Activated CD4-positive, CD25-positive, alpha-beta regulatory T cell treated with anti-CD3 and anti-CD28 coated beads, Interleukin-2, amount 50 U/mL, for 16 hours (primary cell): ENCODE data around the gene FHAD1.

Source experiments
- DNase-seq: peaks from one replicate; pipeline ENCODE4 v3.0.0-alpha.2; 2020; ENCODE audit warnings: low read depth, low spot score

Gene FHAD1

DNA sequence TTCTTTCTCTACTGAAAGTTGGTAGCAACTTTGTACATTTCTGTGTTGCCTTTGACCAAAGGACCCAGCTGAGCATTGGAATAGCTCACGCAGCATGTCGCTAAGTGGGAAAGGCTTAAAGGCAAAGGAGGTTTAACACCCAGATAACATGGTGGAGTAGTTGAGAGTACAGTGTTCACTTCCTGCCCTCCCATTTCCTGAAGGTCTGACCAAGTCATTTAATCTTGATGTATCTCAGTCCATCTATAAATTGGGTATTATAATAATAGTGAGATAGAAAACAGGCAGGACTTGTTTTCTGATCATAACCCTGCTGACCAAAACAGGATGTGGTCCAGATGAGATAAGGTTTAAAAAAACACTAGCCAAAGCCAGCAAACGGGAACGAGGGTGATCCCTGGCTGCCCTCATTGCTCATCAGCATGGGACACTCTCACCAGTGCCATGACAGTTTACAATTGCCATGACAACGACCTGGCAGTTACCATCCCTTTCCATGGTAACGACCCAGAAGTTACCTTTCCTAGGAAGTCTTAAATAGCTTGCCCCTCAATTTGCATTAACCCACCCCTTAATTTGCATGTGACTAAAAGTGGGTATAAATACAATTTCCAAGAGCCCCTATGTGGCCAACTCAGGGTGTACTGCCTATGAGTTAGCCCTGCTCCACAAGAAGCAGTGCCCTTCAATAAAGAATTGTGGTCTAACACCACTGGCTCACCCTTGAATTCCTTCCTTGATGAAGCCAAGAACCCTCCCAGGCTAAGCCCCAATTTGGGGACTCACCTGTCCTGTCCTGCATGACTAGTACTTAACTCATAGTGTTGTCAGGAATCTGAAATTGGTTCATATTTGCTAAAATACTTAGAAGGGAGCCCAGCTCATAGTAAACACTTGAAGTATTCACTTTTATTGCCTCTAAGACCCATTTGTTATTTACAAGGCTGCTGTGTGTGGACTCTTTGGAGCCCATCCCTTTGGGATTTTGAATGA is 28.4 kb upstream of the FHAD1 start:
- no peak for DNase-seq

DNA sequence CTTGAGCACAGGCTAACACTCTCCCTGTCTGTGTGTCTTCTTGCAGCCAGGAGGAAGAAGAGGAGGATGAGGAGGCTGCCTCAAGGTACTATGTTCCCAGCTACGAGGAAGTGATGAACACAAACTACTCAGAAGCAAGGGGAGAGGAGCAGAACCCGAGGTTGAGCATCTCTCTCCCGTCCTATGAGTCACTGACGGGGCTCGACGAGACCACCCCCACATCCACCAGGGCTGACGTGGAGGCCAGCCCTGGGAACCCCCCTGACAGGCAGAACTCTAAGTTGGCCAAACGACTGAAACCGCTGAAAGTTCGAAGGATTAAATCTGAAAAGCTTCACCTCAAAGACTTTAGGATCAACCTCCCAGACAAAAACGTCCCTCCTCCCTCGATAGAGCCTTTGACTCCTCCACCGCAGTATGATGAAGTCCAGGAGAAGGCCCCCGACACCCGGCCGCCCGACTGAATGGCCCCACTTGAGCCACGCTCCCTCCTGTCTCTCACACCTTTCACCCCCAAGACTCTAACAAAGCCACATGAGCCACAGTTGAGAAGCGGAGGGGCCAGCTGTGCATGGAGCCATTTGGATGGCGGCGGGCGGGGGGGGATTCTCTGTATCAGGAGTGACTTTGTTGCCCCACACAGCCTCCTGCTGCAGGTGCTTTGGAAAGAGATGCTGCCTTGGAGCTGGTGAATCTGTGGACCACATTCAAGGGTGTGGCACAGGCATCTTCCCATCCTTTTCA is 27.6 kb upstream of the FHAD1 start:
- no peak for DNase-seq

DNA sequence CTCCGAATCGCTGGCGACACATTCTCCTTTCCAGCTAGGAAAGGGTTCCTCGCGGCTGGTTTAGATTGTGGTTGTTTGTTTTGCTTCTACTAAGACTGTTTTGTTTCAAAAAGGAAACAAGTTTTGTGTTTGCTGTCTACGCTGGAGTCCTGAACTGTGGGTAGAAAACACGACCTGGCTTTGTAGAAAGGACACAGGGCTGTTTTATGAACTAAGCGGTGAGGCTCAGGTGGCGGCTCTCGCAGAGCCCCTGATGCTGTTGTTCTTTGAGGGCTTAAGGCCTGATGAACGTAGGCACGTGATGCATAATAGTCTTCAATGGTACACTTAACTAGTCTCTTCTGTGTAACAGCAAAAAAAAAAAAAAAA is 27.0 kb upstream of the FHAD1 start:
- DNase-seq: no peak

DNA sequence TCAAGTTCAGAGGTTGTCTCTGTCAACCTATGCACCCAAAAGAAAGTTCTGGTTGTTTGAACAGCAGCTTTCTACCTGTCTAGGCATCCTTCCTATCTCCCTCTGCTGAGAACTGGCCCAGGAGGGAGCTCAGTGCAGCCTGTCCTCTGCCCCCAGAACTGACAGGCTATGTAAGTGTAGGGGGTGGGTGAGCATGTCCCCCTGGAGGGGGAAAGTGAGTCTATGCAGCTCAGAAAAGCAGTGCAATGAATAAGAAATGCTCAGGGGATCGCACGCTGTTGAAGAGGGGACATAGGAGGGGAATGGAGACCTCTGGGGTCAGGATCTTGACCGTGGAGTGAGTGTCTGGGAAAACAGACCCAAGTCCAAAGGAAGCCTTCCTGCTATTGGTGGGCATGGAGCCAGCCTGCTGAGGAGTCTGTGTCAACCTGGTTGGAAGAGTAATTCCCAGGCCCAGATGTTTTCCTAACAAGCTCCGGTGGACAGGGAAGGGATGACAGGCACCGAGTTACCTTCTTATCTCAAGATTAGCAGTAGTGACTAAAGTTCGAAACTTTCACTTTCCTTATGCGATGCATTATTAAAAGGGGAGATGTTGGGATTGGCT is 26.1 kb upstream of the FHAD1 start:
- no peak for DNase-seq

DNA sequence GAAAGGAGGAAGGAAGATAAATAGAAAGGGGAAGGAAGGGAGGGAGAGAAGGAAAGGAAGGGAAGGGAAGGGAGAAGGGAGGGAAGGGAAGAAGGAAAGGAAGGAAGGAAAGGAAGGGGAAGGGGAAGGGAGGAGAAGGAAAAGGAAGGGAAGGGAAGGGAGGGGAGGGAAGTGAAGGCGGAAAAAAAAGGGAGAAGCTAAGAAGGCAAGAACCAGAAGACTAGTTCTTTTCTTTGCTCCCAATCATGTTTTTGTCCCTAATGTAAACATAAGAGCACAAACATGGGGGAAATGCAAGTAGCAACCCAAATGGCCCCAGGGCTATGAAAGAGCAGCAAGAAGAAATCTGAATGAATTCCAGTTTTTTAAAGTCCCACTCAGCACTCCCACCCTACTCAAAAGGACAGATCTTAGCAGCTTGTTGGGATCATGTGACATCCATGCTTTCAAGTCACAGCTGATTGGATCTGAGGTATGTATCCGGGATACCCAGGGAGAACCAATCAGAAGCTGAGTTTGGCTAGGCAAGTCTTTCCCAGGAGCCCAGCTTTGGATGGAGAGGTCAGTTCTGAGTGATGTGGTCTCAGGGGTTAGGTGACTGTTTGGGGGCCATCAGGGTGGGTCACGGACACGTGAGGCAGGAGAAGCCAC is 24.2 kb upstream of the FHAD1 start:
- DNase-seq: no peak

DNA sequence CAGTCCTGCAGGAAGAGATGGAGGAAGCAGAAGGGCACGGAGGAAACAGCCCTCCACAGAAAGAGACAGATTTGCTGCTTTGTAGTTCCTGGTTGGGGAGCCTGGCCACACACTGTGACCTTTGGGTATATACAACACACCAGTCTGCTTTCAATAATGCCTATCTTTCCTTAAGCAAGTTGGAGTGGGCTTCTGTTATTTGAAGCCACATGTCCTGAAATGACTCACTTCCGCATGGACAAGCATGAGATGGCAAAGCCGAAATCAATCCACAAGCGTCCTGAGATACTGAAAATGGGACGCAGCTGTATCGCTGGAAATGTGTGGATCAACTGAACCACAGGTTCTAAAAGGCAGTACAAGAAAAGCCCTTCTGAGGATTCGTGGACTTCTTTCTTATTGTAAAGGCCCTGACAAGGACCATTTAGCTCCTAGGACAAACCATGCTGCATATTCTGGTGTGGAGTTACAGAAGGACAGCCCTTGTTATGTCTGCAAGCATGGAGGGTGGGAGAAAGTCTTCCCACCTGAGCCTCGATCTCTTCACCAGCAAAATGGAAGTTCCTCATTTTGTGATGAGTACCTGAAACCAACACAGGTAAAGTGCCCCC is 22.7 kb upstream of the FHAD1 start:
- DNase-seq: no peak

DNA sequence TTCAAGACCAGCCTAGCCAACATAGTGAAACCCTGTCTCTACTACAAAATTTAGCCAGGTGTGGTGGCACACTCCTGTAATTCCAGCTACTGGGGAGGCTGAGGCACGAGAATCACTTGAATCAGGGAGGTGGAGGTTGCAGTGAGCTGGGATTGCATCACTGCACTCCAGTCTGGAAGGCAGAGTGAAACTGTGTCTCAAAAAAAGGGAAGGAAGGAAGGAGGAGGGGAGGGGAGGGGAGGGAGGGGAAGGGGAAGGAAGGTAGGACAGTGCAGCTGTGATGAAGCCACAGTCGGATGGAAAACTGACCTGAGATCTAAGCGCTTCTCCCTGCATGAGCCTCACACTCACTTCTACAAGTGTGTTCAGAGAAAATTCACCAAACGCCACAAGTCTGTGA is 22.0 kb upstream of the FHAD1 start:
- DNase-seq: no peak

DNA sequence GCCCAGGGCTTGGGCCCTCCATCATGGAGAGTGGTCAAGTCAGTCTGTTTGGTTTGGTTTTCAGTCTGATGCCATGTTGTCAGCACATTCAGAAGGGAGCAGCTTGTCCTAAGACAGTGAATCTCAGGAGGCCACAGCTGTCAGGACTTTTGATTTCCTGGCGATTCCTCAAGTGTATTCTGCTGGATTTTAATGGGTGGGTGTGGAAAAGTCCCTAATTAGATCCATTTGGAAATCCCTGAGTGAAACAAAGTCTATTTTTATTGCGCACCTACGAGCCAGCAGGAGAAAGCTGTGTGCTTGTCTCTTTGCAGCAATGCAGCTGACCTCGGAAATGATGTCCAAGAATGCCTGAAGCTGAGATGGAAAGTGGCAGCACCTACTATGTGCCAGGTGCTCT is 21.6 kb upstream of the FHAD1 start:
- no peak for DNase-seq

DNA sequence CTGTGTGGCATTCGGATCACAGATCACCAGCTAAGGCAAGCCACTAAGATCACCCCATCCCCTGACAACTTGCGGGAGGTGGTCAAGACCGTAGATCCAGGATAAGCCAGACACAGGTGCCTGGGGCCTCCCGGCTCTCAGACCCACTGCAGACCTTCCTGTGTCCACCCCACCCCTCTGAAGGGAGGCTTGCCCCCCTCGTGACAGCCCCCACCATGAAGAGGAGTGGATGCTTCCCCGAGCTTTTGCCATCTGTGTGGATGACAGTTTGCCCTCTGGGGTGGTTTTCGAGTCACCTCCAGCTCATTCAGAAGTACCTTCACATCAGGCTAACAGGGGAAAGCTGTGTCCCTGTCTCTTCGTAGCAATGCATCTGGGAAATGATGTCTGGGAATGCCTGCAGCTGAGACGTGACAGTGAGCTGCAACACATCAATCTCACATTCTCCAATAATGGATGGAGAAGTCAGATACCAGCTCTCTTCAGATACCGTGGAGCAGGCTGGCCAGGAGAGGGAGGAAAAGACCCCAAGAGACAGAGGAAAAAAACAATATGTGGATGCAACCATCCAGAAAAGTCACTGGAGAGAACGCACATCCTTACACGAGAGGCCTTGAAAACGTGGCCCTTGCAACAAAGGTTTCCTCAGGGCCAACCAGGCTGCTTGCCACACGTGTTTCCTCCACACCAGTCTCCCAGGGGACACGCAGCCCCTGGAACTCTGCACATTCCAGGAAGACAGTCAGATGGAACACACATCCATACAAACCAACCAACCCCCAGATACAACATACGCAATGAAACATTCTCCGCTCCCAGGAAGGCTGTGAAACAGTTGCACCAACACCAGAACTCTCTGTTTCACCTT is 20.4 kb upstream of the FHAD1 start:
- no peak for DNase-seq

DNA sequence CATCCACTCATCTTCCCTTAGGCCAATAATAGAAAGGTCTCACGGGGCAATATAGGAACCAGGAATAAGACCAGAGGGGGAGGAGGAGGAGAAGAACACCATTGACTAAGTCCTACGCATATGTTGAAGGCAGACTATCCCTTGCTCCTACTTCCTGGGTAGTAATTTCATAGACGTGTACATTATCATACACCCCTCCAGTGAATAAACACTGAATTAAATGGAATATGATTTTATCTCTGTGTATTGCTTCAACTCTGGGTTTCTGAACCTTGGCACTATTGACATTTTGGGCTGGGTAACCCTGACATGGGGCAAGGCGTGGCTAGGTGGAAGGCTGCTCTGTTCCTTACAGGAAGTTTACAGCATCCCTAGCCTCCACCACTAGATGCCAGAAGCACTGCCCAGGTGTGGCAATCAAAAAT is 17.3 kb upstream of the FHAD1 start:
- no peak for DNase-seq

DNA sequence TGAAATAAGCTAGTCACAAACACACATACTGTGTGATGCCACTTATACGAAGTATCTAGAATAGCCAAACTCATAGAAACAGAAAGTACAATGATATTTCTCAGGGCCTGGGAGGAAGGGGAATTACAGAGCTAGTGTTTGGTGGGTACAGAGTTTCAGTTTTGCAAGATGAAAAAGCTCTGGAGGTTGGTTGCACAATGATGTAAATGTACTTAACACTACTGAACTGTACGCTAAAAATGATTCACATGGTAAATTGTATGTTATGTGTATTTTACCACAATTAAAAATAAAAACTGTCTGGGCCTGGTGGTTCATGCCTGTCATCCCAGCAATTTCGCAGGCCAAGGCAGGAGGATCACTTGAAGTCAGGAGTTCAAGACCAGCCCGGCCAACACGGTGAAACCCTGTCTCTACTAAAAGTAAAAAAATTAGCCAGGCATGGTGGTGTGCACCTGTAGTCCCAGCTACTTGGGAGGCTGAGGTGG is 15.3 kb upstream of the FHAD1 start:
- DNase-seq: no peak

DNA sequence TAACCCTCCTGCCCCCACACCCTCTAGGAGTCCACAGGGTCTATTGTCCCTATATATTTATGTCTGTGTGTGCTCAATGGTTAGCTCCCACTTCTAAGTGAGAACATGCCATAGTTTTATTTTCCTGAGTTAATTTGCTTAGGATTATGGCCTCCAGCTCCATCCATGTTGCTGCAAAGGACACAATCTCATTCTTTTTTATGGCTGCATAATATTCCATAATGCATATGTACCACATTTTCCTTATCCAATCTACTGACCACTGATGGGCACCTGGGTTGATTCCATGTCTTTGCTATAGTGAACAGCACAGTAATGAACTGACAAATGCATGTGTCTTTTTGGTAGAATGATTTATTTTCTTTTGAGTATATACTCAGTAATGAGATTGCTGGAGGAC is 13.3 kb upstream of the FHAD1 start:
- no peak for DNase-seq

DNA sequence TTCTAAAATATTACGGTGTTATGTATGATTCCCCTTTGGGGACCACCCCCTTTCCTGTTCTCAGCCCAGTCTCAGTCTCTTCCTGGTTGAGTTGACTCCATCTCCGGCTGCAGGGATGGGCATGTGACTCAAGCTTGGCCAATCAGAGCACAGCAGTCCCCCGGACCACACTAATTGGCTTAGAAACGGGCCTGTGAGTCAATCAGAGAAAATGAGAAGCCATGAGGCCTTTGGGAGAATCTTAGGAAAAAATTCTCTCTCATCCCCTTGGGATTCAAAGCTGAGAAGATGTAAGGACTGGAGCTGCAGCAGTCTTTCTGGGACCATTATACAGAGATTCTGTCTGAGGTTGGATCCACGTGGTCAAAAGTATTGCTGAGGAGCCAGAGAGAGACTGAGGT is 10.7 kb upstream of the FHAD1 start:
- no peak for DNase-seq

DNA sequence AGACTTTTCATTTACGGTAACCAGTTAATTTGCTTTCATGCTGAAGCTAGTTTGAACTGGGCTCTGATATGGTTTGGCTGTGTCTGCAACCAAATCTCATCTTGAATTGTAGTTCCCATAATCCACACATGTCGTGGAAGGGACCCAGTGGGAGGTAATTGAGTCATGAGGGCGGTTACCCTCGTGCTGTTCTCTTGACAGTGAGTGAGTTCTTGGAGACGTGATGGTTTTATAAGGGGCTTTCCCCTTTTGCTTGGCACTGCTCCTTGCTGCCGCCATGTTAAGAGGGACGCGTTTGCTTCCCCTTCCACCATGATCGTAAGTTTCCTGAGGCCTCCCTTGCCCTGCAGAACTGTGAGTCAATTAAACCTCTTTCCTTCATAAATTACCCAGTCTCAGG is 10.3 kb upstream of the FHAD1 start:
- DNase-seq: no peak

DNA sequence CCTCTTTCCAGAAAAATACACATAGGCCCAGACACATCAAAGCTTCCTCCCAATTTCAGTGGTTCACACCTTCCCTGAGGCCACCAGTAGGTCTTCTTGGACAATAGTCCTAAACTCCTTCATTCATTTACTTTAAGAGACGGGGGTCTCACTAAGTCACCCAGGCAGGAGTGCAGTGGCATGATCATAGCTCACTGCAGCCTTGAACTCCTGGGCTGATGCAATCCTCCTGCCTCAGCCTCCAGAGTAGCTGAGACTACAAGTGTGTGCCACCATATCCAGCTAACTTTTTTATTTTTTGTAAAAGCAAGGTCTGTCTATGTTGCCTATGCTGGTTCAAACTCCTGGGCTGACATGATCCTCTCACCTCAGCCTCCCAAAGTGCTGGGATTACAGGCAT is 8.2 kb upstream of the FHAD1 start:
- no peak for DNase-seq

DNA sequence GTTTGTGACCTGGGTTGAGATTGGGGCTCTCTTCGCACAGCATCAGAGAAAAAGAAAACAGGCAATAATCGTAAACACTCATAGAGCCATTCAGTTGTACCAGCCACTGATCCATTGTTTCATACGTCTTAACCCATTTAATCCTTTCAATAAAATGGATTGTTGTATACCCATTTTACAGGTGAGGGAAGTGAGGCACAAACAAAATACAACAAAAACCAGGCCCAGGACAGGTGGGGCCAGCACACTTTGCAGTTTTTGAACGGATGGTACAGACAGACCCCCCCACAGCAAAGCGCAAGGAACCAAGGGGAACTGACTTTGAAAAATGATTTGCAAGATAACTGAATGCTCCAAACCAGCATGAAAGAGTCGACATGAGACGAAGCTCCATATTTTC is 4.3 kb upstream of the FHAD1 start:
- no peak for DNase-seq

DNA sequence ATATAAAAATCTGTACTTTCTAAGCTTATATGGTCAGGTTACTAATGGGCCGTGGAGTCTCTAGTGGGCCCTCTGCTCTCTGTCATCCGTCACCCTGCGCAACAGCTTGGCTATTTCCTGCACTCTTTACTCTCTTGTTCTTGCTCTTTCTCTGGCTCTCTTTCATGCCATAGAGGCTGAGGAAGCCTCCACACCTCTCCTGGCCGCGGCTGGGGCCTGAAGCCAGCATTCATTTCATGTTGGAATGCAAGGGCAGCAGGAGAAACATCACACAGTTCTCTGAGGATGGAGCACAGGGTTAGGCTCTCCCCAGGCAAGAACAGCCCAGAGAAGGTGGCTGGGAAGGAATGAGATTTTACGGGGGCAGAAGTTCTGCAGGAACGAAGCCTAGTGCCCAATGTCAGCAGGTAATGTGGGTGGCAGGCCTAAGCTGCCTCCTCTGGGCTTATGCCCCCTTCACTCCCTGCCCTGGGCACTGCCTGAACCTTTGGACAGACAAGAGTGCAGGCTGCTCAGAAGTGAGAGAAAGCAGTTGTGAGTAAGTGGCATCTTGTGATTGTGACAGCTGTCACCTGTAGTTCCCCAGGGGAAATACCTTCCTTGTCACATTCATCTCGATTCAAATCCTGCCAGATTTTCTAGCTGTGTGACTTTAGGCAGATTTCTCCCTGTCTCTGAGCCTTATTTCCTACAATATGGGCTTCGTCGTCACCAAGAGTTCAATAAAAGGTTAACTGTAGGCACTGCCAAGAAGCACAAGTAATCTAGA is 3.6 kb upstream of the FHAD1 start:
- DNase-seq: no peak

DNA sequence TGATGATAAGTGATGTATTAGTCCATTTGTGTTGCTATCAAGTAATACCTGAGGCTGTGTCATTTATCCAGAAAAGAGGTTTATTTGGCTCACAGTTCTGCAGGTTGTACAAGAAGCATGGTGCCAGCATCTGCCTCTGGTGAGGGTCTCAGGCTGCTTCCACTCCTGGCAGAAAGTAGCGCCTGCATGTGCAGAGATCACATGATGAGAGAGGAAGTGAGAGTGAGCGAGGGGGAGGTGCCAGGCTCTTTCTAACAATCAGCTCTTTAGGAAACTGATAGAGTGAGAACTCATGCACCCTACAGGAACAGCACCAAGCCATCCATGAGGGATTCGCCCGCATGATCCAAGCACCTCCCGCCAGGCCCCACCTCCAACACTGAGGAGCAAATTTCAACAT is 2.2 kb upstream of the FHAD1 start:
- no peak for DNase-seq

DNA sequence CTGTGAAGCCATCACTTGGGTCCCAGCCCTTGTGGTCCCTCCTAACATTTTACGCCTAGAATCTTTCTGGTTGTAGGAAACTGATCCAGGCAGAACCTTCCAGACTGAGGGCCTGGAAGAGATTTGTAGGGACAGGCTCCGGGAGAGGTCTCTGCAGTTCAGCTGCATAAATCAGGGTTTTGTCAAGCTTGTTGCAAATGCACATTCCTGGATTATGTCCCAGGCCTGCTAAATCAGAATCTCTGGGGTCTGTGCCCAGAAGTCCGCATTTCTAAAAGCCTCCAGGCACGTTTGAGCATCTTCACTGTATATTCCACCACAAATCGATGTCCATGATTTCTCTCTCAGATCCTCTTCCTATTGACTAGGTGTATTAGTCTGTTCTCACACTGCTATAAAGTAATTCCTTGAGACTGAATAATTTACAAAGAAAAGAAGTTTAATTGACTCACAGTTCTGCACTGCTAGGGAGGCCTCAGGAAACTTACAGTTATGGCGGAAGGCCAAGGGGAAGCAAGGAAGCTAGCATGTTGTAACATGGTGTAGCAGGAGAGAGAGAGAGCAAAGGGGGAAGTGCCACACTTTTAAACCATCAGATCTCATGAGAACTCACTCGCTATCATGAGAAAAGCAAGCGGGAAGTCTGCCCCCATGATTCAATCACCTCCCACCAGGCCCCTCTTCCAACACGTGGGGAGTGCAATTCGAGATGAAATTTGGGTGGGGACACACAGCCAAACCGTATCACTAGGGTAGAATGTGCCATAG is 1.2 kb upstream of the FHAD1 start:
- no peak for DNase-seq
